H1 (cell line): ENCODE data around the gene NAA38. TPM values are rescaled to one million over a fixed set of nuclear protein-coding genes. Genes with fewer than 3 reads are reported as not detected.

Source experiments
- CTCF ChIP-seq, 3 experiments: IDR thresholded peaks; 1 replicate in 2 of 3; 2 replicates in 1 of 3; pipeline versions ENCODE4 v1.5.1 to v1.6.1; 2011; ENCODE audit warnings: low read length in 3 of 3, mild to moderate bottlenecking in 3 of 3, inconsistent platforms in 2 of 3, low read depth in 1 of 3, moderate library complexity in 1 of 3; ENCODE audit not compliant: insufficient read depth in 1 of 3; ENCODE audit errors: control extremely low read depth in 1 of 3
- GTF2F1 ChIP-seq: IDR thresholded peaks from 2 replicates; pipeline ENCODE4 v1.6.1; 2012; ENCODE audit warnings: low read depth, low read length, improper control_type of control experiment, borderline replicate concordance
- KDM1A ChIP-seq: fragments of 200-600, 300-600 bp; sonication (generic); IDR thresholded peaks from 2 replicates; pipeline ENCODE4 v1.7.1; 2016; ENCODE audit warnings: mild to moderate bottlenecking, low read length, borderline replicate concordance
- SIX5 ChIP-seq: IDR thresholded peaks from 2 replicates; pipeline ENCODE4 v1.6.1; 2011; ENCODE audit warnings: mild to moderate bottlenecking, low read depth, low read length
- TBP ChIP-seq: IDR thresholded peaks from 2 replicates; pipeline ENCODE4 v1.6.1; 2011; ENCODE audit warnings: low read depth, low read length, improper control_type of control experiment
- TEAD4 ChIP-seq: IDR thresholded peaks from 2 replicates; pipeline ENCODE4 v1.6.1; 2012; ENCODE audit warnings: low read depth, low read length, inconsistent platforms, mixed read lengths
- polyA plus RNA-seq, 7 experiments: library from polyadenylated mRNA; depleted of rRNA in 3 of 7; stranded (reverse) in 5 of 7; unstranded in 2 of 7; fragments of >200 nt in 5 of 7; fragments of 200-250 nt in 2 of 7; gene quantifications; 1 replicate in 5 of 7; 2 replicates in 1 of 7; 4 replicates in 1 of 7; pipeline versions ENCODE4 v1.2.1 to v1.2.3, GENCODE V29; 2011 to 2013; ENCODE audit warnings: missing spikeins in 2 of 7, mixed read lengths in 2 of 7
- total RNA-seq: library from RNA; stranded (reverse); fragmentation: NEBNext Ultra II Directional; extraction: Animal tissue kit (Norgen Biotek cat#: 25700); gene quantifications from 2 replicates; pipeline ENCODE4 v1.2.1, GENCODE V29; 2021

Gene NAA38
- total and polyA plus RNA-seq, 2 of the 8 experiments (the other 6 are each of a cell fraction or from before 2014, with no cell fraction given), result 30.2 to 109 TPM

GRCh38 chr17:7832431-7832830 lies 24.9 kb downstream of the NAA38 start (continued):
- TF ChIP-seq TEAD4 (no peak), CTCF (IDR thresholded peaks at IDR 0.05; ENCODE audit: control extremely low read depth in 1 of 3, insufficient read depth in 1 of 3, low read depth in 1 of 3, low read length in 3 of 3) (no peak), TBP (no peak), GTF2F1 (no peak), KDM1A (no peak), SIX5 (no peak)
